Stimulated activated naive CD4-positive, alpha-beta T cell treated with Interleukin-2 at 50 U/mL for 16 hours (primary cell): ENCODE results near the gene PTGDR.

Experiments
- DNase-seq: peaks from one replicate; lab custom pipeline; 2025; lab: John Stamatoyannopoulos, UW

Gene PTGDR

GRCh38 chr14:52267501-52268278 lies at the start of gene PTGDR:
Gene PTGDR, plus strand, starts transcription at chr14:52267698. Its CDS starts 117 bp downstream, at chr14:52267815.
- DNase-seq, result peak; percentile 53

- DNase-seq, result no peak
These were observed 47.9 kb upstream of the PTGDR start for GRCh38 chr14:52219488-52220084.

- DNase-seq, result no peak
These were observed 46.3 kb upstream of the PTGDR start for GRCh38 chr14:52220924-52221811.

- no peak for DNase-seq
These were observed 44.6 kb upstream of the PTGDR start for GRCh38 chr14:52222901-52223300.

GRCh38 chr14:52227619-52228222 lies 39.8 kb upstream of the PTGDR start:
- DNase-seq, result no peak

DNA sequence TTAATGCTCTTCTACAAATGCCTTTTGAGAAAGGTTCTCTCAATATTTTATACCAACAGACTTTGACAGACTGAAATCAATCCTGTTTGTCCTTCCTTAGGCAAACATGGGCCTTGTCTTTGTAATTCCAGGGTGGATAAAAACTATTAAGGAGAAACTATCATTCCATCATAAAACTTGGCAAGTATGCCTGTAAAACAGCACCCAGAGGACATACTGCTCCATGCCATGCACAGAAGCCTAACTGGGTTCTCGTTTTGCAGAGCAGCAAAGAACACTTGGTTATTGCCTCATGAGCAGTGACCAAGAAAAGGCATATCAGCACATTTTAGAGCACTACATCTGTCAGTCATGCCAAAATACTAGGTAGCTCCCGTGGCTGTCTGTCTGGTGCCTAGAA lies 33.8 kb upstream of the PTGDR start:
- no peak for DNase-seq

DNA sequence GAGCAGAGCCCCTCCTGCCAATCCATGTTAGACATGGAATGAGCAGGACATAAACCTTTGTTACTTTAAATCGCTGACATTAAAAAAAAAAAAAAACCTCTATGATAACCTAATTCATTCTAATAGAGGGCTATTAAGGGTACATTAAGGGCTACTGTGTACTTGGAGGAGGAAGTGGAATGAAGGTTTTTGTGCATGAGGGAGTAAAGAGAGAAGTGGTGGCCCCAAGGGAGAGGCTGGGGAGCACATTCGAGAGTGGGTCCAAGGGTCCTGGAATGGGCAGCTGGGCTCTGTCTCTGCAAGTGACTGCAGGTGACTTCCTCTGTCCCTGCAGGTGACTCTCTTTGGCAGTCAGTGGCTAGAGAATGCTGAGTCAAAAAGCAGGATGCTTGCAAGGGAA lies 32.1 kb upstream of the PTGDR start:
- DNase-seq, result no peak

GRCh38 chr14:52235866-52236510 lies 31.5 kb upstream of the PTGDR start:
- DNase-seq, result no peak

DNA sequence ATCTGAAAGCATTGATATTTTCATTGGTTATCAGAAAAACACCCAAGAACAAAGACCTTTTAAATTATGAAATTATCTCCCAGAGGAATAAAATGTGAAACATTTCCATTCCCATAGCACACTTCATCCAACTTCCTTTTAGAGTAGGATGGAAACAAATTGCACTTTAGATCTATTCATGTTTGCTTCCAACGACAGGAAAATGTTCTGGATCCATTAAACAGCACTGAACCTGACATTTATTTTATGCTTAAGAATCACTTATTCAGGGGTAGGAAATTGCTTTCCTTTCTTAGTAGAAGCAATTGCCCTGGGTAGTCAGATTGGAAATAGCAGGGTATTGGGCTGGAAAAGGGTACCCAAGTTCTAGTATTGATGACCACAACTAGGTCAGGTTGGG lies 28.8 kb upstream of the PTGDR start:
- DNase-seq, result no peak

DNA sequence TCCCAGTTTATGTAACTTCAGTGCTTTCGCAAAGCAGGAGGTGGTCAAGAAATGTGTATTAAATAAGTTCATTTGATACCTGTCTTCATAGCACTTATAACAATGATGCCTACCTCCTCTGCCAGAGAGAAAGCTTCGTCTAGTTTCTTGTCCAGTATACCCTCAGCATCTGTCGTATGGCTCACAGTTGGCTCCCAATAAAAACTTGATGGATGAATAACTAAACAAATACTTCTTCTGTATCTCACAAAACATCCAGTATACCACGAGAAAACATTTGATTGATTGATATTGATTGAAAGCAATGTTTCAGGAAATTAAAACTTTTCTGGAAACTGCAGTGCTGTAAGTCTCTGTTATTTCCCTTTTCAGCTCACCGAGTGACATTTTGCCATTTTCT lies 26.9 kb upstream of the PTGDR start:
- DNase-seq, result no peak

GRCh38 chr14:52241087-52241793 lies 26.3 kb upstream of the PTGDR start:
- no peak for DNase-seq

GRCh38 chr14:52244328-52244727 lies 23.2 kb upstream of the PTGDR start:
- no peak for DNase-seq

DNA sequence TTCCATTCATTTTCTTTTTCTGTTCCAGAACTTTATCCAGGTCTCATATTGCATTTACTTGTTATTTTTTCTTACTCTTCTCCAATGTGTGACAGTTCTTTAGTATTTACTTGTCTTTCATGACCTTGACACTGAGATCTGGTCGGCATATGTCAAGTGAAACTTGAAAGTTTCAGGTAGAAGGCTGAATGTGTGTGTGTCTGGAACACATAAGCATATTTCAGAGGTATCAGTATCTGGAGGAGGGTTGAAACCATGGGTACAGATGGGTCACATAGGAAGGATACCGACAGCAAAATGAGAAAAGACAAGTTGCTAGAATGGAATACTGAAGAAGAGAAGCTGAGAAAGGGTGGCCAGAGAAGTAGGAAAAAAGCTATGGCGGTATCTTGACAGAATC lies 22.5 kb upstream of the PTGDR start:
- DNase-seq, result no peak

DNA sequence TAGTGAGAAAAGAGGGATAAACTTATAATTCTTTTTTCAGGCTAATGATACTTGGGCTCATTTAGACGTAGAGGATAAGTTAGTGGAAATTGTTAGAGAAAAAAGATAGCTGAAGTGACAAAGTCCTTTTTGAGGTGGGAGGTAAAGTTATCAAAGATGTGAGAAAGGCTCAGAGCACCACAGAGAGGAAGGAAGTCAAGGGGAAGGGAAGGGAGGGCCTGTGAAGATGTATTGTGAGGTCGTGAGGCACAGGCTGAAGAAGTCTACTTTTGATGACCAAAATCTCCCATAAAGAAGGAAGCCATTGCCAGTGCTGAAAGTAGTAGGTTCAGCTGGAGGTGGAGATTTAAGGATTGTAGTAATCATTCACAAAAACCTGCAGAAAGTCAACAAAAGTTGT lies 19.4 kb upstream of the PTGDR start:
- DNase-seq, result no peak

GRCh38 chr14:52251724-52252123 lies 15.8 kb upstream of the PTGDR start:
- DNase-seq, result no peak

GRCh38 chr14:52253503-52253902 lies 14.0 kb upstream of the PTGDR start:
- no peak for DNase-seq

DNA sequence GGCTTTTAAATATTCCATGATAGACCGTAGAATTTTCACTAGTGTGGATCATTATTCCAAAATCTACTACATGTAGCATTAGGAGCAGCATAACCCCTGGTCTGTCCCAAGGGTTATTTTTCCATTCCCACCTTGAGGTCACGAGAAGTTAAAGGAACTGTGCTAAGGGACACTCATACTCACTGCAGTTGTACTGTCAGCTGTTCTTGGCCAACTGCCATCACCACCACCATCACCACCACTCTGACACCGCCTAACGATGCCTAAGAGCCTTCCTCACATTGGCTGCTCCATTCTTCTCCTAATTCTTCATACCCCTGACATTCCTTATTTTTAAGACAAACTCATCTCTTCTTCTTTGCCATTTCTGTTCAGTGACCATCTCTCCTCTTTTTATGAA lies 13.4 kb upstream of the PTGDR start:
- no peak for DNase-seq

DNA sequence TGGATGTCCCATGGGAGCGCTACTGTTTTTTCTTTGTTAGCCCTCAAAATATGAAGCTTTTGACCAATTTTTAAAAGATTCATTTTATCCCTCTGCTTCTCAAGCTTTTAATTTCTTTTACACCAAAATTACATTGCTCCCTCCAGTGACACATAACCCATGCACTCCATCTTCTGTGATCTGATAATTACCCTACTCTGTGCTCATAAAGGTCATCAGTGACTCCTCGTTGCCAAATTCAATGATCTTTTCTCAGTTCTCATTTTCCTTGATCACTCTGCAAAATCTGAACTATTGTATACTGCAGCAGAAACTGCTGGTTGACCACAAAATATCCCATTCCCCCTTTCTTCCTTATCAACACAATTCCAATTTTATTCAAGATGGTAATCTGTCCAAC lies 8.7 kb upstream of the PTGDR start:
- no peak for DNase-seq

- DNase-seq, result no peak
These were observed 8.1 kb upstream of the PTGDR start for GRCh38 chr14:52259434-52259833.

GRCh38 chr14:52262600-52262999 lies 4.9 kb upstream of the PTGDR start:
- DNase-seq, result no peak

- no peak for DNase-seq
These were observed 4.3 kb upstream of the PTGDR start for GRCh38 chr14:52263190-52263589.
